Inflammatory macrophage (primary cell): ENCODE results near the gene FEV.

Experiments used
- DNase-seq, 2 donors: peaks; one replicate each; pipeline ENCODE4 v3.0.0-alpha.2; 2020 to 2022
- total RNA-seq, 18 experiments: gene quantifications; one replicate each; lab custom pipeline; 2026; ENCODE audit warnings: mixed read lengths in 6 of 18, inconsistent platforms in 2 of 18; lab: John Stamatoyannopoulos, UW

Gene FEV
- 0 to 0.03 (median 0) reads per million in 18 experiments for total RNA-seq

DNA sequence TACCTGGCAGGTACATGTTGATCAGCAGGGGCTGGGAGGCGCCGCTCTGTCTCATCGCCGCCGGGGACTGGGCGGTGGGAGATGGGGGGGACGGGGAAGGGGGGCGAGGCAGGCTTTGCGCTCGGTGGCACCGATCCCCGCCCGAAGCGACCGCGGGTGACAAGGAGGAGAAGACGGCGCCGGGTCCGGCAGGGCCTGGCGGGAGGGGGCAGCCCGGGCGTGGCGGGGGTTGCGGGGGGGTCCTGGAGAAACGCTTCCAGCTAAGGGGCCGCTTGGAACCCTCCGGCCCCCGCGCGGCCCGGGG, at the start of gene FEV:
Gene FEV (minus strand): TSS at position 164 of the 304 bp plus-strand sequence. CDS start 109 bp downstream, at position 55.
- no peak for DNase-seq

- DNase-seq, result no peak
Measured at GRCh38 chr2:219032051-219032745, 47.2 kb upstream of the FEV start.

- DNase-seq, result no peak
Measured at GRCh38 chr2:219031005-219031738, 46.2 kb upstream of the FEV start.

GRCh38 chr2:219030177-219030940, 45.4 kb upstream of the FEV start:
- DNase-seq, result no peak

GRCh38 chr2:219029829-219030165, 44.8 kb upstream of the FEV start:
- peak; percentile 65 to 78 for DNase-seq

DNA sequence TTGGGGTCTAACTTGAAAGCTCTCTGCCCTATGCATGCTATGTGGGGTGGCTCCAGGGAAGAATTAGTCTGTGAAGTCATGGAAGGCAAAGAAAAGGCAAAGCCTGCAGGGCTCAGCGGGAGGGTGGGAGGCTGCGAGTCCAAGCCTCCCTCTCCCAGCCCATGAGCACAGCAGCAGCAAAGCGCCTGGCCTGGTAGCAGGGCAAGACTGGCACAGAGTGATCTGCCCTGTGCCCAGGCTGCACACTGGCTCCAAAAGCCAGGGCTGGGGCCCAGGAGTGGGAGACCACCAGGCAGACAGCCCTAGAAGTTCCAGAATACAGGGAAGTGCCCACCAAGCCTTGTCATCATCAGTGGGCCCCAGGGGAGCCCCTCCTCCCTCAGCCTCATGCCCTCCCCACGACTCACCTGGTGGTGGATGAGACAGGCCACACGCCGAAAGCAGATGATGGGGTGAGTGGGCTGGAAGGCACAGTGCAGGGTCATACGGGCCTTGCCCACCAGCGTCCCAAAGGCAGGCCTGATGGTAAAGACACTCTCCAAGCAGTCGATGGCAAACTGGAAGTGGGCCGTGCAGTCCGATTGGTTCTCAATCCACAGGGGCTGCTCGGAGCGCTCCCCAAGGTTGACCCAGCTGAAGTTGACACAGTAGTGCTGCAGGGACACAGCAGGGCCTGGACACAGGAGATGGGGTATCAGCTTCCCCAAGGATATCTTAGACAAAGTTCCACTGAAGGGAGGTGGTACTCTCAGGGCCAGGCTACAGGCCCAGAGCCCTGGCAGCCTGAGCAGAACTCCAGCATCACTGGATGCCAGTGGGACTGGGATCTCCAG, 44.2 kb upstream of the FEV start:
- DNase-seq, result no peak

- no peak for DNase-seq
Measured at GRCh38 chr2:219028141-219028540, 43.2 kb upstream of the FEV start.

- no peak for DNase-seq
Measured at GRCh38 chr2:219027511-219028055, 42.6 kb upstream of the FEV start.

DNA sequence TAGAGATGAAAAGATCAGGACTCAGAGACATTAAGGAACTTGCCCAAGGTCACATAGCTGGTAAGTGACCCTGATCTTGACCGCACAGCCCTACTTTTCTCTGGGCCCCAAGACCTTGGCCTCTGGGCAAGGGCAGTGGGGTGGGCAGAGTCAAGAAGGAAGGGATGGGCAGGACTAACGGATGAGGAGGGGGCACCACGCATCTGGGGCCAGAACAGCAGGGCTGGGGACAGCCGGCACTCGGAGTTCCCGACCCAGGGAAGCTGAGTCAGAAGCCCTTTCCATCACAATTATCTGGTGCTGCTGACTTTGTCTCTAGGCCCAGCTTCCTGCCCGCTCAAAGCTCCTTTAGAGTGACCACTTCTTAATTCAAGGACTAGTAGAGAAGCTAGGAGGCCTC, 42.0 kb upstream of the FEV start:
- no peak for DNase-seq

DNA sequence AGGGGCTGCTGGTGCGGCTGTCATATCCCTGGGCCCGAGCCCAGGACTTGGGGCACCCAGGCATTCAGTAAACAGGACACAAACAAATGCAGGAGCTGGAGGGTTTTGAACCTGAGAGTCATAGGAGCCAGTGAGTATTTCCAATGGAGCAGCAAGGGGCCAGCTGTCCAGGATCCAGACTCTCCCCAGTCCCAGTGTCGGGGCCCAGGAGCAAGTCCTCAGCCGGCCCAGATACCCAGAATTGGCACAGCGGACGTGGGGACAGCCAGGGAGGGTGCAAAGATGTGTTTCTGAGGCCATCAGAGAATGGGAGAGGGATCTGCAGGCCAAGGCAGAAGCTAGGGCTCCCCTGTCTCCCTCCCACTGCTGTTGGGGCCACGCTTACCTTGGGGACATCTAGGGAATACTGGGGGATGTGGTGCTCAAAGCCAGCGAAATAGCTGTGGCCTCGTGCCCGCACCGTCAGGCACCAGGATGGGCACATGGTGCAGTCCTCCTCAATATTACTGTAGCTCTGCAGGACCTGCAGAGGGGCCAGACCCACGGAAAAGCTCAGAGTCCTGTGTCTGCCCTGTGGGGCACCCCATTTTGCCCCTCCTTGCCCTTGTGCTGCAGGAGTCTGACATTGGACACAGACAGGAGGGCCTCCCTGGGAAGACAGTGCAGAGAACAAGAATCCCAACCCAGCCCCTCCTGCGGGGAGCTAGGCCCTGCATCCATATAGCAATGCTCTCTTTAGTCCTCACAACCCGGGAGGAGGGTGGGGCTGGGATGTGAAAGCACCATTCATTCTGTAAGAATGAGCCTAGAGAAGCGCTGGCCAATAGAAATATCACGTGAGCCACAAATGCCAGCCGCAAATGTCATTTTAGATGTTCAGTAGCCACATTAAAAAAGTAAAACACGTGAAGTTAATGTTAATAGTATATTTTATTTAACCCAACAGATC, 40.9 kb upstream of the FEV start:
- DNase-seq, result no peak

- DNase-seq, result no peak
Measured at GRCh38 chr2:219024059-219024458, 39.1 kb upstream of the FEV start.

DNA sequence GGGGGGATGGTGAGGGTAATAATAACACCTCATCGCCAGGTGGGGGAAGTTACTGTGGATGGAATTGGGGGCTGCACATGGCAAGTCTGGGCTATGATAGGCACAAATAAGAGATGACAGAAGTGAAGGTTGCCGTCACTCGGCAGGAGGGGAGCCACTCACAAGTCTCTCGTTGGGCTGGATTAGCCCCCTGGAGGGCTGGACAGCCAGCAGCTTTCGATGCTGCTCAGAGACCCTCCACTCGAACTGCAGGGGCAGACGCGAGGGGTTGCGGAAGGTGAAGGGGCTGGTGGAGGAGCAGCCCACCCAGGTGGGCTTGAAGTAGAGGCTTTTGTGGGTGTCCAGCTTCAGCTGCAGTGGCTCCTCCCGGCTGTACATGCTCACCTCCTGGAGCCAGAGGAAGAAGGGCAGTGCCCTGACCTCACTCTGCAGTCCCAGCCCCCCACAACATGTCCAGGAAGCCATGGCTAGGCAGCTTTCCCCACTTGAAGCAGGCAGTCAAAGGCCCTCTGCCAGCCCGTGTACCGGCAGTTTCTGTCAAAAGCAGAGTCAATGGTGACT, 38.1 kb upstream of the FEV start:
- DNase-seq, result no peak

- DNase-seq, result no peak
Measured at GRCh38 chr2:219022616-219023015, 37.6 kb upstream of the FEV start.

GRCh38 chr2:219022041-219022440, 37.1 kb upstream of the FEV start:
- DNase-seq, result no peak

GRCh38 chr2:219021591-219021990, 36.6 kb upstream of the FEV start:
- DNase-seq, result no peak

DNA sequence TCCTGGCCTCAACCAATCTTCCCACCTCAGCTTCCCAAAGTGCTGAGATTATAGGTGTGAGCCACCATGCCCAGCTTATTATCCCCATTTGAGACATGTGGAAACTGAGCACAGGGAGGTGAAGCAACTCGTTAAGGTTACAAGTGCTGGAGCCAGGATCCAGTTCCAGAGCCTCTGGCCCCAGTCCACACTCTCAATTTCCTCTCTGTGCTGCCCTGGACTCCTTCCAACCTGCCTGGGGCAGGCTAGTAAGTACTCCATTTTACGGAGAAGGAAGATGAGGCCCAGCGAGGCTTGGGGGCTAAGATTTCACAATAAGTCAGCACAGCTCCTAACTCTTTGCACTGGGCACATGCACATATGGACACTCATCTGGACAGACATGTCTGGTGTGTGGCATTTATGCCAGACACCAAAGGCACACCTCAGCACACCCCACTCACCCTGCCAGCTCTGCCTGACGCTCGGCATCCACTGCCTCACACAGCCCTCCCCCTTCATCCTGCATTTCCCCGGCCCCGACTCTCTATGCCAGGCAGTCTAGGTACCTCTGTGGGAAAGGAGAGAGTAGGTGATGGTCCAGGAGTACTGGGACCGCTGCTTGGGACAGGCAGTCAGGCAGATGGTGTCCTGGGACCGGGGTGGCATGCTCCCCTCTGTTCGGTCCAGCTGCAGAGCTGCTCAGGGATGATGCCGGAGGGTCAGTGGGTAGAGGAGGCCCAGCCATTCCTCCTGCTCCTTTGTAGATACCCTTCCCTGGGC, 35.8 kb upstream of the FEV start:
- no peak for DNase-seq

GRCh38 chr2:219019436-219019835, 34.5 kb upstream of the FEV start:
- no peak for DNase-seq

DNA sequence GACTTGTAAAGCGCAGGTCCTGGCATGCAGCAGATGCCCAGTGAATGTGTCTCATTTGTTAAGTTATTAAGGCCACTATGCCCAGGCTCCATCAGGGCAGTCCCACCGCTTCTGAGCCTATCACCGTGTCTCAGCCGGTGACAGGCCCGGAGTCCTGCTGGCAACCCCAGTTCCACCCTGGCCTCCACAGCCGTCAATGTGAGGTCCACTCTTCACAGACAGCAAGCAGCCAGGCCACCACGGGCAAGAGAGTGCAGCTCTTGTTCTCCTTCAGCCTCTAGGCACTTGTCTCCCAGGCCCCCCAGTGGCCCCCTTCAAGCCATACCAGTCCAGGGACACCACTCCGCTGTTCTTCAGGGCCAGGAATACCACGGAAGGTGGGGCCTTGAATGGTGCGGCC, 33.7 kb upstream of the FEV start:
- no peak for DNase-seq

DNA sequence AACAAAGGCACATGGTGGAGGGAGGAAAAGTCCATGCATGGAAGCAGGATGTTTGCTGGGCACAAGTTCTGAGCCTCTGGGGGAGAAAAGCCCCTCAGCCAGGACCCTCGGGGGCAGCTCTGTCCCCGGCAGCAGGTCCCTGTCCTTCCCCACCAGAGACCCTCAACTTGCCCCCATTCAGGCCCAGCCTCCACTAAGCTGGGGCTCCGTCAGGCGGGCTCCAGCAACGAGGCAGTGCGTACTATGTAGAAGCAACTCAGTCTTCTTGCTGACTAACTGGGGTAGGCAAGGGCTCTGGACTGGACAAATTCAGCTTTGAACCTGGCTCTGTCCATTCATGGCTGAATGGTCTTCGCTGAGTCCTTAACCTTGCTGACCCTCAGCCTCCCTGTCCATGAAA, 33.3 kb upstream of the FEV start:
- DNase-seq, result no peak
